ENCODE results near the gene SNCAIP.

DNA sequence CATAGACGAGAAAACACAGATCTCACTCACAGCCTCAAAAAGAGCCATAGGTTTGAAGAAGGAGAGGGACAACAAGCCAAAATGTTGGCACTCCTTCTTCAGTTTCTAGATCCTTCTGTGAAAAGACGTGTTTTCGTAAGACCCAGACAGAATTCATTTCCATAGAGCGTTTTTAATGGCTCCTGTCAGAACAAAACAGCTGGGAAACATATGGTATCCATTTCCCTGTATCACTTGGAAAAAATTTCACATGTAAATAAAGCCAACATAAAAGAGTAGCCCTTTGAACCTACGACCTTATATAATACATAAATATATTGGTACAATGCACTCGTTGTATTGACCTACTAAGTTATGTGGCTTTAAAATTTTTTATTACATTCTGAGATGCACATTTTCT is 108.1 kb downstream of the SNCAIP start:
- TF ChIP-seq, protein P1, sequence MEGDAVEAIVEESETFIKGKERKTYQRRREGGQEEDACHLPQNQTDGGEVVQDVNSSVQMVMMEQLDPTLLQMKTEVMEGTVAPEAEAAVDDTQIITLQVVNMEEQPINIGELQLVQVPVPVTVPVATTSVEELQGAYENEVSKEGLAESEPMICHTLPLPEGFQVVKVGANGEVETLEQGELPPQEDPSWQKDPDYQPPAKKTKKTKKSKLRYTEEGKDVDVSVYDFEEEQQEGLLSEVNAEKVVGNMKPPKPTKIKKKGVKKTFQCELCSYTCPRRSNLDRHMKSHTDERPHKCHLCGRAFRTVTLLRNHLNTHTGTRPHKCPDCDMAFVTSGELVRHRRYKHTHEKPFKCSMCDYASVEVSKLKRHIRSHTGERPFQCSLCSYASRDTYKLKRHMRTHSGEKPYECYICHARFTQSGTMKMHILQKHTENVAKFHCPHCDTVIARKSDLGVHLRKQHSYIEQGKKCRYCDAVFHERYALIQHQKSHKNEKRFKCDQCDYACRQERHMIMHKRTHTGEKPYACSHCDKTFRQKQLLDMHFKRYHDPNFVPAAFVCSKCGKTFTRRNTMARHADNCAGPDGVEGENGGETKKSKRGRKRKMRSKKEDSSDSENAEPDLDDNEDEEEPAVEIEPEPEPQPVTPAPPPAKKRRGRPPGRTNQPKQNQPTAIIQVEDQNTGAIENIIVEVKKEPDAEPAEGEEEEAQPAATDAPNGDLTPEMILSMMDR (IDR thresholded peaks at IDR 0.05), result no peak
- no peak for TF ChIP-seq POLR2A (IDR thresholded peaks at IDR 0.05)
